IMR-90 (cell line): ENCODE measurements around the gene AUTS2.

ENCODE experiments used
- BHLHE40 ChIP-seq: fragments of 150-350 bp; IDR thresholded peaks from 2 replicates; pipeline ENCODE4 v1.6.1; 2016; ENCODE audit warnings: mild to moderate bottlenecking, low read depth, low read length
- CEBPB ChIP-seq: IDR thresholded peaks from 2 replicates; pipeline ENCODE4 v1.6.1; 2012; ENCODE audit warnings: low read depth, low read length, improper control_type of control experiment
- CTCF ChIP-seq: conservative IDR thresholded peaks from 2 replicates; pipeline ENCODE4 v1.5.1; 2012; ENCODE audit warnings: mild to moderate bottlenecking, low read depth, low read length, improper control_type of control experiment
- MAFK ChIP-seq: IDR thresholded peaks from 2 replicates; pipeline ENCODE4 v1.6.1; 2012; ENCODE audit warnings: low read depth, low read length, improper control_type of control experiment
- MXI1 ChIP-seq: IDR thresholded peaks from 2 replicates; pipeline ENCODE4 v1.6.1; 2012; ENCODE audit warnings: low read depth, mild to moderate bottlenecking, low read length, moderate library complexity, borderline replicate concordance
- POLR2A ChIP-seq: IDR thresholded peaks from 2 replicates; pipeline ENCODE4 v1.6.1; 2012; ENCODE audit warnings: mild to moderate bottlenecking, low read depth, low read length
- RAD21 ChIP-seq: IDR thresholded peaks from 2 replicates; pipeline ENCODE4 v1.6.1; 2012; ENCODE audit warnings: low read length, improper control_type of control experiment
- USF2 ChIP-seq: fragments of 150-350 bp; IDR thresholded peaks from 2 replicates; pipeline ENCODE4 v1.6.1; 2017; ENCODE audit warnings: mild to moderate bottlenecking, antibody characterized with exemption, low read length, low read depth

DNA sequence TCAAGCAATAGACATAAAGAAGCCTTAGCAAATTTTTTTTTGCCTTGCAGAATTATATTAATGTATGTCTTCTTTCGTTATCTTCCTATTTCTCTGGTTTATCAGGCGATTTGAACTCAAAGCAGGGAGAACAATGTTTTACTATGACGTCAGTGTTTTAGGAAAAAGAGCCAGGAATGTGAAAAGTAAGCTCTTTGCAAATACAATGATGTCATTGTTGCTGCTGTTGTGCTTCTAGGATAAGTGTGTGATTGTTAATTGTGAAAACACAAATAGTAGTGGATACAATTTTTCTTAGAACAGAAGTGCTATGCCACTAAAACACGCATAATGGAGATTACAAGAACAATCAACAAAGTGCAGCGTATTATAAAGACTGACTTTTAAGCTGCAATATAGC lies 9.5 kb upstream of the AUTS2 start:
- TF ChIP-seq CTCF (no peak), USF2 (no peak), POLR2A (no peak), CEBPB (no peak), RAD21 (no peak), BHLHE40 (no peak), MXI1 (no peak), MAFK (no peak)
